Measurements from ENCODE around the gene SAMD4A. TPM values are rescaled to one million over a fixed set of nuclear protein-coding genes. Genes with fewer than 3 reads are reported as not detected.
A peak's percentile ranks its signal among the peaks of the same experiment; 100 is the strongest.

SAMD4A gene
- polyA plus RNA-seq, 3 donors = 3.2 to 8.6 (median 4.2) TPM

DNA sequence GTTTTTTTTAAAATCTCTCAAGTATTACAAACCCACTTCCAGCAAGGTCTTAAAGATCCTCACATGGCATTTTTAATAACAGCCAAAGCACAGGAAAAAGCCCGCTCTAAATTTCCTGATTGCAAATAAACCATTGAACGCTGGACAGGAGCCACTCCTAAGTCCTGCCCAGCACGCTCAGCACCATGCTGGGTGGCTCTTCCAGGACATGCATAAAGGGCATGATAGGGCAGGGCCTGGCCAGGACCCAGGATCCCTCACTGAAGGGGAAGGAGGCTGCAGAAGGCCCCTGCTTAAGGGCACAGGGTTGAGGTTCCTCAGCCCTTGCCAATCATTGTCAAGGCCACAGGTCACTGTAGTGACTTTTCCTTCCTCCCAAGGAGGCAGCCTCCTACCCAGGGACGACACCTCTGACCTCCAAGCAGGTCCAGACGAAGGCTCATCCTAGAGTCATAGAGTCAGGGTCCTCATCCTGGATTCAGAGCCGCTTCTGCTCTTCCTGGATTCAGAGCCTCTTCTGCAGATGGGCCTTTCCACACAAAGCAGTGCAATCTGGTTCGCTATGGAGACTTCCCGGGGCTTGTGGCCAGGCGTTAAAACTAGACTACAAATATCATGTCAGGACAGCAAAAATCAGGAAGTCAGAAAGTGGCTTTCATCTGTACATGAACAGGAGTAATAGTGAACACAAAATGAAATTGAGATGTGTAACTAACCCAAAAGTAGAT, 211.9 kb downstream of the SAMD4A start:
- Mint-ChIP-seq H3K27me3 (ENCODE audit: low read depth in 3 of 3) (peaks cover 19 to 23% (median 20%) of the 10 kb centered on the region in 3 donors), H3K4me3 (peak overlapping the region; percentile 31 to 69), H3K4me1 (peaks cover 84% of the 10 kb centered on the region), H3K36me3 (peaks cover 19 to 33% of the 10 kb centered on the region in 2 donors), H3K27ac (peak overlapping the region in 6 of 7 donors; percentile 42 to 85 (median 65)), H3K9me3 (peaks cover 0 to 2% (median 0%) of the 10 kb centered on the region in 7 donors)
- H3K79me2 ChIP-seq (ENCODE audit: insufficient read depth, low read length) = no peaks in the 10 kb centered on the region
- H3K27me3 ChIP-seq (ENCODE audit: control insufficient read depth in 2 of 2, insufficient read depth in 2 of 2, low read length in 2 of 2) = peaks cover 0 to 6% of the 10 kb centered on the region in 2 donors
- WGBS (ENCODE audit: insufficient coverage) = 70% methylated on average over 5 of the region's 9 CpGs
- H3K4me3 ChIP-seq (replicated peaks in 1 of 3; ENCODE audit: low read depth in 2 of 3, low read length in 3 of 3) = peak overlapping the region in 1 of 3 experiments; percentile 74
- H3K36me3 ChIP-seq (replicated peaks in 1 of 2; ENCODE audit: control insufficient read depth in 1 of 2, insufficient read depth in 2 of 2, low read length in 2 of 2) = no peaks in the 10 kb centered on the region
- H2AFZ ChIP-seq (ENCODE audit: insufficient read depth, low read depth, low read length, poor library complexity, severe bottlenecking) = peak overlapping the region; percentile 36
- intact Hi-C loops (cut with micrococcal nuclease) = no loop called here
- peaks cover 86 to 96% of the 10 kb centered on the region in 2 donors for H3K4me1 ChIP-seq (ENCODE audit: control insufficient read depth in 1 of 2, insufficient read depth in 2 of 2, low read length in 2 of 2)
- no peak overlapping the region for H3K9ac ChIP-seq (ENCODE audit: insufficient read depth, low read length, poor library complexity, severe bottlenecking)
- no peak for TF ChIP-seq CTCF (IDR thresholded peaks at IDR 0.05)
- peak in 2 of 3 donors; percentile 7 to 16 for DNase-seq
- no peaks in the 10 kb centered on the region for H4K20me1 ChIP-seq (ENCODE audit: insufficient read depth, low read length)
- peak overlapping the region; percentile 36 to 60 for H3K27ac ChIP-seq (ENCODE audit: low read depth in 1 of 2, low read length in 2 of 2)
- no peaks in the 10 kb centered on the region for H3K9me3 ChIP-seq (replicated peaks in 1 of 2; ENCODE audit: control insufficient read depth in 1 of 2, insufficient read depth in 1 of 2, low read length in 2 of 2)
- peak overlapping the region; percentile 40 for H3K4me2 ChIP-seq (replicated peaks; ENCODE audit: extremely low read depth, low read length, poor library complexity, severe bottlenecking)

DNA sequence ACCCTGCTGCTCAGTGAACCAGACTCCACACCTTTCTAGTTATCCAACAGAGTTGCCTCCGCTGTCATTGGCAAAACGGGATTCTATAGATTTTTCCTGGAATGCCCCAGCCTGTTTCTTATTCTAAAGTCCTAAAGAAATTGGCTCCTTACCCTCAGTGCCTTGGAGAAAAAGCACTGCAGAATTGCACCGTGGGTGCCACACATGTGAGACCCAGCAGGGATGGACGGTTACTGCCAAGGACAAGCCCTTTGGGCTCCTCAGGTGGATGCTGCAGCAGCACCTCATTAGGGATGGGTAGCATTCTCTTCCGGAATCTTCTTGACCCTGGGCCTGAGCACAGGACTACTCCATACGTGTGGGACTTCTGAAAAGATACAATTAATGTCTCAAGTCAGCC, 214.2 kb downstream of the SAMD4A start:
- peak overlapping the region in 1 of 2 donors; percentile 44 for H3K27ac ChIP-seq (ENCODE audit: low read depth in 1 of 2, low read length in 2 of 2)
- Mint-ChIP-seq H3K4me3 (peak overlapping the region in 1 of 2 donors; percentile 1), H3K27me3 (ENCODE audit: low read depth in 3 of 3) (peaks cover 13 to 17% (median 14%) of the 10 kb centered on the region in 3 donors), H3K4me1 (peaks cover 88% of the 10 kb centered on the region), H3K9me3 (peaks cover 0 to 3% (median 0%) of the 10 kb centered on the region in 7 donors), H3K27ac (no peak overlapping the region), H3K36me3 (peaks cover 34 to 47% of the 10 kb centered on the region in 2 donors)
- H3K4me2 ChIP-seq (replicated peaks; ENCODE audit: extremely low read depth, low read length, poor library complexity, severe bottlenecking) = no peak overlapping the region
- H3K9ac ChIP-seq (ENCODE audit: insufficient read depth, low read length, poor library complexity, severe bottlenecking) = no peak overlapping the region
- no peak for DNase-seq
- intact Hi-C loops (cut with micrococcal nuclease) = no loop called here
- H3K36me3 ChIP-seq (replicated peaks in 1 of 2; ENCODE audit: control insufficient read depth in 1 of 2, insufficient read depth in 2 of 2, low read length in 2 of 2) = peaks cover 0 to 5% of the 10 kb centered on the region in 2 donors
- no peak for TF ChIP-seq CTCF (IDR thresholded peaks at IDR 0.05)
- no peaks in the 10 kb centered on the region for H4K20me1 ChIP-seq (ENCODE audit: insufficient read depth, low read length)
- H3K79me2 ChIP-seq (ENCODE audit: insufficient read depth, low read length) = no peaks in the 10 kb centered on the region
- 84% methylated on average over 5 of the region's 6 CpGs for WGBS (ENCODE audit: insufficient coverage)
- H3K4me3 ChIP-seq (replicated peaks in 1 of 3; ENCODE audit: low read depth in 2 of 3, low read length in 3 of 3) = no peak overlapping the region
- H3K27me3 ChIP-seq (ENCODE audit: control insufficient read depth in 2 of 2, insufficient read depth in 2 of 2, low read length in 2 of 2) = peaks cover 0 to 6% of the 10 kb centered on the region in 2 donors
- H3K4me1 ChIP-seq (ENCODE audit: control insufficient read depth in 1 of 2, insufficient read depth in 2 of 2, low read length in 2 of 2) = peaks cover 89 to 97% of the 10 kb centered on the region in 2 donors
- H3K9me3 ChIP-seq (replicated peaks in 1 of 2; ENCODE audit: control insufficient read depth in 1 of 2, insufficient read depth in 1 of 2, low read length in 2 of 2) = no peaks in the 10 kb centered on the region
- no peak overlapping the region for H2AFZ ChIP-seq (ENCODE audit: insufficient read depth, low read depth, low read length, poor library complexity, severe bottlenecking)
